Measurements from ENCODE around the gene CAMKK2. TPM values are rescaled to one million over a fixed set of nuclear protein-coding genes. Genes with fewer than 3 reads are reported as not detected.
"Not testable (repeated sequence)": the region's sequence is repeated elsewhere in the genome, so short reads cannot be mapped to it uniquely, and the experiment has no call there.

CAMKK2 gene
- total RNA-seq, 1 donor from 2014 or later, result 39.3 TPM

- no peak for ATAC-seq
- H3K27ac ChIP-seq, result no peak overlapping the region
- TF ChIP-seq CTCF (IDR thresholded peaks at IDR 0.05), result no peak
Measured at GRCh38 chr12:121228919-121229665, 67.4 kb downstream of the CAMKK2 start.

GRCh38 chr12:121227294-121227693, 69.2 kb downstream of the CAMKK2 start:
- H3K4me3 ChIP-seq, result no peak overlapping the region
- peaks cover 29% of the 10 kb centered on the region for H3K36me3 ChIP-seq
- peaks cover 6% of the 10 kb centered on the region for H3K4me1 ChIP-seq
- peak; percentile 85 for DNase-seq
- peak; percentile 82 for ATAC-seq
- H3K9me3 ChIP-seq, result no peaks in the 10 kb centered on the region
- intact Hi-C loops (cut with DNase I), result no loop called here
- H3K27me3 ChIP-seq, result no peaks in the 10 kb centered on the region
- TF ChIP-seq CTCF (IDR thresholded peaks at IDR 0.05), result no peak
- H3K27ac ChIP-seq, result peak overlapping the region; percentile 67

More at GRCh38 chr12:121228919-121229665, 67.4 kb downstream of the CAMKK2 start:
- no peak for DNase-seq
- intact Hi-C loops (cut with DNase I), result no loop called here
- Histone ChIP-seq H3K4me1 (peaks cover 6% of the 10 kb centered on the region), H3K9me3 (no peaks in the 10 kb centered on the region), H3K27me3 (no peaks in the 10 kb centered on the region), H3K4me3 (no peak overlapping the region), H3K36me3 (peaks cover 45% of the 10 kb centered on the region)

GRCh38 chr12:121226871-121227270, 69.6 kb downstream of the CAMKK2 start:
- H3K9me3 ChIP-seq; H3K4me1 ChIP-seq; ATAC-seq; H3K27me3 ChIP-seq; H3K4me3 ChIP-seq; intact Hi-C loops (cut with DNase I); DNase-seq: not testable (repeated sequence)
- H3K36me3 ChIP-seq, result peaks cover 30% of the 10 kb centered on the region
- peak overlapping the region; percentile 67 for H3K27ac ChIP-seq

DNA sequence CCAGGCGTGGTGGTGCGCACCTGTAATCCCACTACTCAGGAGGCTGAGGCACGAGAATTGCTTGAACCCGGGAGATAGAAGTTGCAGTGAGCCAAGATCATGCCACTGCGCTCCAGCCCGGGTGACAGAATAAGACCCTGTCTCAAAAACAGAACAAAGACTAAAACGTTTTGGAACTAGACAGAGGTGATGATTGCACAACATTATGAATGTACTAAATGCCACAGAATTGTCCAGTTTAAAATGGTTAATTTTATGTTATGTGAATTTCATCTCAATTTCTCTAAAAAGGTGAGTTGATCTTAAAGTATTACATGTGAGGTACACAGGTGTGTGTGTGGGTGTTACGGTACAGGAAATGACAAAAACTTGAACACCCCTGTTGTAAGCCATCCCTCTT, 70.1 kb downstream of the CAMKK2 start:
- no peaks in the 10 kb centered on the region for H3K27me3 ChIP-seq
- DNase-seq (no peak), ATAC-seq (no peak)
- no peaks in the 10 kb centered on the region for H3K9me3 ChIP-seq
- peak overlapping the region; percentile 67 for H3K27ac ChIP-seq
- no peak overlapping the region for H3K4me3 ChIP-seq
- intact Hi-C loops (cut with DNase I), result no loop called here
- H3K4me1 ChIP-seq, result peaks cover 6% of the 10 kb centered on the region
- no peak for TF ChIP-seq CTCF (IDR thresholded peaks at IDR 0.05)
- peaks cover 33% of the 10 kb centered on the region for H3K36me3 ChIP-seq

- no peak overlapping the region for H3K4me3 ChIP-seq
- DNase-seq (no peak), ATAC-seq (no peak)
- H3K36me3 ChIP-seq, result peaks cover 33% of the 10 kb centered on the region
- H3K9me3 ChIP-seq, result no peaks in the 10 kb centered on the region
- H3K27me3 ChIP-seq, result no peaks in the 10 kb centered on the region
- H3K27ac ChIP-seq, result no peak overlapping the region
- intact Hi-C loops (cut with DNase I), result no loop called here
- H3K4me1 ChIP-seq, result no peaks in the 10 kb centered on the region
- TF ChIP-seq CTCF (IDR thresholded peaks at IDR 0.05), result no peak
Measured at GRCh38 chr12:121224591-121224990, 71.9 kb downstream of the CAMKK2 start.

- Histone ChIP-seq H3K4me1 (no peaks in the 10 kb centered on the region), H3K27me3 (no peaks in the 10 kb centered on the region), H3K36me3 (peaks cover 25% of the 10 kb centered on the region), H3K27ac (no peak overlapping the region), H3K9me3 (no peaks in the 10 kb centered on the region), H3K4me3 (no peak overlapping the region)
- DNase-seq, result no peak
- intact Hi-C loops (cut with DNase I), result no loop called here
- TF ChIP-seq CTCF (IDR thresholded peaks at IDR 0.05), result peak; percentile 7
- peak; percentile 19 for ATAC-seq
Measured at GRCh38 chr12:121223292-121224285, 72.9 kb downstream of the CAMKK2 start.
